GM18520 (cell line): ENCODE measurements around the gene KDM4C.
"Not testable (repeated sequence)": the region's sequence is repeated elsewhere in the genome, so short reads cannot be mapped to it uniquely, and the experiment has no call there.

Experiments
- ATAC-seq: cut with Tn5 transposase; IDR thresholded peaks from one replicate; pipeline ENCODE4 v1.9.1; 2021; ENCODE audit not compliant: unreplicated experiment

KDM4C gene

DNA sequence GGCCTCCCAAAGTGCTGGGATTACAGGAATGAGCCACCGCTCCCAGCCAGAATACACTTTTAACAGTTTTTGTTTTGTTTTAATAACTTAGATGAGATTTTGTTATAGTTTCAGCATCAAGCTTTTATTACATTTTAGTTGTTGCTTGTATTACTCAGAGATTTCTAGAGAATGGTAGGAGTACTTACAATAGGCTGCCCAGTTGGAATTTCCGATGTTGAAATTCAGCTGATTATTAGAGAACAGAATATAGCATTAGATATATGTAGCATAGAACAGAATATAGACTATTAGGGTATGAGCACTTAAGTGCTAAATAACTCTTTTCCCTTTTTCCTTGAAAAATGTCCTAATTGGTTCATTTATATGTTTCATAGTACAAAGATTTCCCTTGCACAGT lies 6.2 kb downstream of the KDM4C start:
- ATAC-seq: no peak

GRCh38 chr9:6764523-6764922 lies 6.8 kb downstream of the KDM4C start:
- ATAC-seq: no peak

GRCh38 chr9:6764950-6765349 lies 7.2 kb downstream of the KDM4C start:
- no peak for ATAC-seq

- no peak for ATAC-seq
Observed at GRCh38 chr9:6765396-6765795, 7.6 kb downstream of the KDM4C start.

DNA sequence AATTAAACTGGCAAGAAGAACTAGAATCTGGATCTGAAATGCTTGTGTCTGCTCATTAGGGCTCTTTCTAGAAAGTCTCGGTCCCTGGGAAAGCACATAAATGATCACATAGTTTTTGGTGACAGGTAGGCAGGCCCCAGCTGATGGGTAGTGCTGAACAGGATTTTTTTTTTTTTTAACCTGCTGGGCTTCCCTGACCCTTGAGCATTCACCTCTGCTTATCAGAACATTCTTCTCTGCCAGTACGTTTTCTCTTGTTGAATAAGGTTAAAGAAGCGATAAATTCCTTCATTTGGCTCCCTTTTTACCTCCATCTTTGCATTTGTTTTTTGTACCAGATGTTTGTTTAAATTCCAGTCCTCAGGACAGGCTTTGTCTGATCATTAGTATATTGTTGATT lies 8.8 kb downstream of the KDM4C start:
- ATAC-seq: no peak

- not testable (repeated sequence) for ATAC-seq
Observed at GRCh38 chr9:6768587-6768986, 10.8 kb downstream of the KDM4C start.

DNA sequence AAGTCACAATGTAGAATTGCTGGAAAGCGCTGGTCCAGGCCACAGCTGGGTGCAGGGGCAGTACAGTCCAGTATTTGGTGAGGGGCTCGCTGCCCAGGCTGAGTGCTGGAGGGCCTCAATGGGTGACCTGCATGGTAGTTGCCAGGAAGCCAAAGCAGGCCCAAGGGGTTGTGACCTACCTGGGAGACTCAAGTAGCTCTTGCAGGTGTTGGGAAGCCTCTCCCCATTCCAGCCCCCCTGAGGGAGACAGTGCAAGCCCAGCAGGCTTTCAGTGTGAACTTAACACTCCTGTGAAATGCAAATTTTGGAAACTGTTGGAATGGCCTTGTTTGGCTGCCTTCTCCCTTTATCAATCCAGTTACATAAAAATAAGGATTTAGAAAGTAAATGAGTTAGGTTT lies 13.9 kb downstream of the KDM4C start:
- no peak for ATAC-seq

- ATAC-seq: no peak
Observed at GRCh38 chr9:6777213-6777902, 19.6 kb downstream of the KDM4C start.

DNA sequence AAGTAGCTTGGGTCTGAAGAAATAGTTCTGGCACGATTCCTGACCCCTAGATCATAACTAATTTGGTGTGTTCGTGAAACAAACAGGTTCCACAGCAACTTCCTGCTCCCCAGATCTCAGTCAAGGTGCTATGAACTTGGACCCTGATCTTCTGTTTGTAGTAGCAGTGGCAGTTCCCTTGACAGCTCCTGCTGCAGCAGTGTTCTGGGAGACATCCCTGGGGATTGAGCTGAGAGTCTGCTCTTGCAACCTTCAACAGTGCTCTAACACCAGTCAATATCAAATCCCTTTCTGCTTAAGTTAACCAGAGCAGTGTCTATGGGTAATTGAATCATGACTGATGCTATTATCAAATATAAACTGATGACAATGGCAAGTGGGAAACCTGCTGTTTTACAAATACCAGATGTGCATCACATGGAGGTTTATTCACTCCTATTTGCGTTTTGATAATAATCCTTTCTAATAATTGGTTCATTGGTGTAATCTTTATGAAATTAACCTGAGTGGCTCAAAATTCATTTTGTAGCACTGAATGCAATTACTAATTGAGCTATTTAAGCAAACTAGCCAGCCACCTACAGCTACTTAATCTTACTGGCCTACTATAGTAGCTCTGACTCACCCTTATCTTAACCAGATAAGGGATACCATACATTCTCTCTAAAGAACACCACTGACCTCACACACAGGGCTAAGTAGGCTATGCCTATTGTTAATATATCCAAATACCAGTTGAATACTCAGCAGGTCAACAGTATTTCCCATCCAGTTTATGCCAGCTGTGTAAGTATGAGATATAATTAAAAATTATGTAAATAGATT lies 21.9 kb downstream of the KDM4C start:
- no peak for ATAC-seq

GRCh38 chr9:6780690-6781089 lies 22.9 kb downstream of the KDM4C start:
- no peak for ATAC-seq

DNA sequence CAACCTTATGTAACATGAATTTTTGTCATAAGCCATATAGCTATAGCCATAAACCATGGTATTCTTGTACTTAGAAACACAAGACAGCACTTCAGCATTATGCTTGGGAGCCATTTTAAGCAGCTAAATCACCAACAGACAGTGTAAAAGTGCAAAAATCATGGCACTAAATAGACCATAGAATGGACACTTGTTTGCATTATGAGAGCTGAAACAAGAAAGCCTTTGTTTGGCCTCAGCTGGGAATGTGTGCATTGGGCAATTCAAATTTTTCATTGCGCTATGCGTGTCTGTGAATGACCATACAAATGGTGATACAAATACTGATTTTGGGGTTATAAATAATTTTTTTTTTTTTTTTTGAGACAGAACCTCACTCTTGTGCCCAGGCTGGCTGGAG lies 23.7 kb downstream of the KDM4C start:
- ATAC-seq: no peak

GRCh38 chr9:6782345-6782744 lies 24.6 kb downstream of the KDM4C start:
- ATAC-seq: no peak

- no peak for ATAC-seq
Observed at GRCh38 chr9:6782981-6783380, 25.2 kb downstream of the KDM4C start.

- ATAC-seq: no peak
Observed at GRCh38 chr9:6783753-6784152, 26.0 kb downstream of the KDM4C start.

DNA sequence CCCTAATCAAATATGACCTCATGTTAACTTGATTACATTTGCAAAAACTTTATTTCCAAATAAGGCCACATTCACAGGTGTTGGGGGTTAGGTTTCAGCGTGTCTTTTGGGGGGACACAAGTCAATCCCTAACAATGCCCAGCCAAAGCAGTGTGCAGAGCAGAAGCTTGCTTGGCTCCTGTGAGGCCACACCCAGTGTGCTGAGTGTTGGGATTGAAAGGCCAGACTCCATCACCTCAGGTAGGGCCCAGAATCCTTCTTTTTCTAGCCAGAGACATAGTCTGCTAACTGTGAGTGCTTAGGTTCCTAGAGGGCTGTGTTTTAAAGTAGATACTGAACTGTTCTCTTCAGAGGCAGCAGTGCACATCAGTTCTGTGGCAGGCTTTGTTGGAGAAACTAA lies 27.9 kb downstream of the KDM4C start:
- ATAC-seq: no peak

- ATAC-seq: no peak
Observed at GRCh38 chr9:6787793-6788161, 30.0 kb downstream of the KDM4C start.

GRCh38 chr9:6788162-6789016 lies 30.6 kb downstream of the KDM4C start:
- ATAC-seq: no peak

- not testable (repeated sequence) for ATAC-seq
Observed at GRCh38 chr9:6789017-6789338, 31.2 kb downstream of the KDM4C start.

- ATAC-seq: no peak
Observed at GRCh38 chr9:6790866-6791265, 33.1 kb downstream of the KDM4C start.

DNA sequence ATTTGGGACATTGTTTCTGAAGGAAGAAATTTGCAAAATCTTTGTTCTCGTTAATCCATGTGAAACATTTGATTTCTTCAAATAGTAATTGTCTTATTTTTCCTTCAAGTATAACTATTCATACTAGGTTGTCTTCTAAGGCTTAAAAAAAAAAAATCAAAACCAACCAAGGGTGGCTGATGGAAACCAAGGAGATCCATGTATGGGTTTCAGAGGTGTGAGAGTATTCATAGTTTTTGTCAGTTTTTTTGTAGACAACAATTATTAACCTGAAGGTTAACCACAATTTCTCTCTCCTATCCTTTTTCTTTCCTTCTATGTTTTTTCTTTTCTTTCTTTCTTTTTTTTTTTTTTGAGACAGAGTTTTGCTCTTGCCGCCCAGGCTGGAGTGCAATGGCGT lies 35.4 kb downstream of the KDM4C start:
- ATAC-seq: no peak

- ATAC-seq: no peak
Observed at GRCh38 chr9:6794936-6795335, 37.2 kb downstream of the KDM4C start.

GRCh38 chr9:6802926-6803325 lies 45.2 kb downstream of the KDM4C start:
- ATAC-seq: no peak
